ENCODE data around the gene SORCS3. TPM values are rescaled to one million over a fixed set of nuclear protein-coding genes. Genes with fewer than 3 reads are reported as not detected.

Gene SORCS3
- total RNA-seq, 1 experiment from 2014 or later: not detected

DNA sequence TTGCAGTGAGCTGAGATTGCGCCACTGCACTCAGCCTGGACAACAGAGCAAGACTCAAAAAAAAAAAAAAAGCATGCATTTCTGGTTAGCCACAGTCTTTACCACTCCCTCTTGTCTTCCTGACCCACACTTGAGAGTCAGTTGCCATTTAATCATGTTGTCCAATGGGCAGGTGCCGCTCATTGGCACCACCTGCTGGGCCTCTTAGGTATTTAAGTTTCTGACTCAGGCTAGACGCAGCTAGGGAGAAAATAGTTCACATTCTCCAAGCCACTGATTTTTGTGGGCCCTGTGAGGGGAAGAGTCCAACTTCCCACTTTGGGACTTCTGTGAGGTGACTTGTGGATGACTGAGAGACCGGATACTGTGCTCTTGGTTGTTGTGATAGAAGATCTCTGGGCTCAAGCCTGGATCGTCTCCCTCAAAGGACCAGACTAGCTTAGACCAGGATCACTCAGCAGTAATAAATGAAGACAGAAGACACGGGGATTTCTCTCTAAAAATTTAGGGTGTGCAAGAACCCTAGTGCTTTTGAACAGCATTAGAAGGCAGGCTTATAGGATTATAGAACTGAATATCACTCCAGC is 26.8 kb upstream of the SORCS3 start:
- Histone ChIP-seq H3K9me3 (ENCODE audit: control insufficient read depth in 1 of 2, insufficient read depth in 1 of 2, low read depth in 1 of 2, low read length in 2 of 2) (no peaks in the 10 kb centered on the region), H3K9ac (ENCODE audit: low read length) (no peak overlapping the region), H3K9me2 (ENCODE audit: insufficient read depth) (no peaks in the 10 kb centered on the region), H3K4me2 (ENCODE audit: low read length) (no peak overlapping the region), H3K27me3 (ENCODE audit: insufficient read depth, low read length) (peaks cover 42% of the 10 kb centered on the region; the same call in 1 of the 2 replicates), H2AFZ (ENCODE audit: low read depth, low read length, poor library complexity, severe bottlenecking) (no peak overlapping the region), H3K27ac (ENCODE audit: low read depth, low read length) (no peak overlapping the region), H4K20me1 (ENCODE audit: insufficient read depth) (no peaks in the 10 kb centered on the region), H3K79me2 (ENCODE audit: insufficient read depth, low read length) (no peaks in the 10 kb centered on the region), H3K4me1 (ENCODE audit: control insufficient read depth in 1 of 2, insufficient read depth in 2 of 2, low read length in 2 of 2) (no peaks in the 10 kb centered on the region), H3K4me3 (replicated peaks in 1 of 2; ENCODE audit: low read depth in 1 of 2, low read length in 2 of 2) (no peak overlapping the region), H3K36me3 (ENCODE audit: control insufficient read depth in 1 of 2, insufficient read depth in 2 of 2, low read length in 2 of 2) (no peaks in the 10 kb centered on the region)
- no peak for TF ChIP-seq ZFX (IDR thresholded peaks at IDR 0.05)
- TF ChIP-seq CBX3 (IDR thresholded peaks at IDR 0.05; ENCODE audit: low read depth): peak; percentile 19; the same call in 1 of the 2 replicates
- peak; percentile 76 for TF ChIP-seq RAD21 (IDR thresholded peaks at IDR 0.05; ENCODE audit: low read depth)
- TF ChIP-seq ZBTB33 (IDR thresholded peaks at IDR 0.05; ENCODE audit: extremely low read depth, insufficient replicate concordance, low read length): no peak
- TF ChIP-seq POLR2AphosphoS5 (IDR thresholded peaks at IDR 0.05; ENCODE audit: low read depth, low read length): no peak
- TF ChIP-seq, protein P1, sequence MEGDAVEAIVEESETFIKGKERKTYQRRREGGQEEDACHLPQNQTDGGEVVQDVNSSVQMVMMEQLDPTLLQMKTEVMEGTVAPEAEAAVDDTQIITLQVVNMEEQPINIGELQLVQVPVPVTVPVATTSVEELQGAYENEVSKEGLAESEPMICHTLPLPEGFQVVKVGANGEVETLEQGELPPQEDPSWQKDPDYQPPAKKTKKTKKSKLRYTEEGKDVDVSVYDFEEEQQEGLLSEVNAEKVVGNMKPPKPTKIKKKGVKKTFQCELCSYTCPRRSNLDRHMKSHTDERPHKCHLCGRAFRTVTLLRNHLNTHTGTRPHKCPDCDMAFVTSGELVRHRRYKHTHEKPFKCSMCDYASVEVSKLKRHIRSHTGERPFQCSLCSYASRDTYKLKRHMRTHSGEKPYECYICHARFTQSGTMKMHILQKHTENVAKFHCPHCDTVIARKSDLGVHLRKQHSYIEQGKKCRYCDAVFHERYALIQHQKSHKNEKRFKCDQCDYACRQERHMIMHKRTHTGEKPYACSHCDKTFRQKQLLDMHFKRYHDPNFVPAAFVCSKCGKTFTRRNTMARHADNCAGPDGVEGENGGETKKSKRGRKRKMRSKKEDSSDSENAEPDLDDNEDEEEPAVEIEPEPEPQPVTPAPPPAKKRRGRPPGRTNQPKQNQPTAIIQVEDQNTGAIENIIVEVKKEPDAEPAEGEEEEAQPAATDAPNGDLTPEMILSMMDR (IDR thresholded peaks at IDR 0.05 in 2 of 3, conservative IDR thresholded peaks at IDR 0.05 in 1 of 3; ENCODE audit: borderline replicate concordance in 1 of 3, insufficient read depth in 1 of 3, low read depth in 2 of 3, low read length in 2 of 3): peak; percentile 76 to 85 (median 77)
- ChIA-PET POLR2A (no interaction called here), CTCF (interaction anchor here (0.7 to 2.5 kb wide), 16 partner anchors 8 to 911 kb away, joined by 3 to 37 read pairs (median 4); no protein-coding TSS in a partner anchor), RAD21 (ENCODE audit: low non-redundant PET in 1 of 2, low total read pairs in 2 of 2, uncharacterized antibody in 2 of 2, unreplicated experiment in 2 of 2) (interaction anchor here (0.7 to 1.4 kb wide), 8 partner anchors 36 to 217 kb away, joined by 3 to 4 read pairs (median 3); no protein-coding TSS in a partner anchor)
- BruUV-seq (replicated peaks): no TSS peak
- peak; percentile 29 for DNase-seq (ENCODE audit: low read depth, low spot score)
- intact Hi-C loops (cut with micrococcal nuclease): loop anchor here (1.0 kb wide), 3 partner anchors 34 to 569 kb away; no protein-coding TSS in a partner anchor
- ATAC-seq: peak; percentile 92
